ENCODE measurements around the gene KRT78.

GRCh38 chr12:52872644-52873389, 24.0 kb upstream of the KRT78 start:
- TF ChIP-seq CTCF (IDR thresholded peaks at IDR 0.05; ENCODE audit: low read depth, low read length, poor library complexity, severe bottlenecking) (no peak), EZH2phosphoT487 (IDR thresholded peaks at IDR 0.05; ENCODE audit: borderline replicate concordance, low read length) (no peak)
